ENCODE measurements around the gene RIT2.

DNA sequence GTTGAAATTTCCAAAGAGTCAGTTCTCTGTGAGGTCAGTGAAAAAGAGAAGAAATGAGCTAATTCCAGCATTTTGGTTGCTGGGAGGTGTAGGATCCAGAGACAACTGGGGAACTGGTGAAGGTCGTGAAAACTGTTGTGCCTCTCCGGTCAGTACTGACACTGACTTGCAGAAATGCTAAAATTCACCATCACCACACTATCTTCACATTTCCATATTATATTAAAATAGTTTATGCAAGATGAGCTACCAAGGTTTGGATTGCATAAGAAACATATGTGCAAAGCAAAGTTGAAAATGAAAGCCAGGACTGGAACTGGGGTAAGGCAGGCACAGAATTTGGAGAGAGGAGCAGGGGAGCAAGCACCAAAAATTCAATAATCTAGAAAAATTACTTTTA, 21.8 kb downstream of the RIT2 start:
- TF ChIP-seq EZH2phosphoT487 (IDR thresholded peaks at IDR 0.05; ENCODE audit: low read length) (no peak), EZH2 (optimal IDR thresholded peaks at IDR 0.05; ENCODE audit: low read depth, low read length) (no peak)
- TF ChIP-seq, protein P1, sequence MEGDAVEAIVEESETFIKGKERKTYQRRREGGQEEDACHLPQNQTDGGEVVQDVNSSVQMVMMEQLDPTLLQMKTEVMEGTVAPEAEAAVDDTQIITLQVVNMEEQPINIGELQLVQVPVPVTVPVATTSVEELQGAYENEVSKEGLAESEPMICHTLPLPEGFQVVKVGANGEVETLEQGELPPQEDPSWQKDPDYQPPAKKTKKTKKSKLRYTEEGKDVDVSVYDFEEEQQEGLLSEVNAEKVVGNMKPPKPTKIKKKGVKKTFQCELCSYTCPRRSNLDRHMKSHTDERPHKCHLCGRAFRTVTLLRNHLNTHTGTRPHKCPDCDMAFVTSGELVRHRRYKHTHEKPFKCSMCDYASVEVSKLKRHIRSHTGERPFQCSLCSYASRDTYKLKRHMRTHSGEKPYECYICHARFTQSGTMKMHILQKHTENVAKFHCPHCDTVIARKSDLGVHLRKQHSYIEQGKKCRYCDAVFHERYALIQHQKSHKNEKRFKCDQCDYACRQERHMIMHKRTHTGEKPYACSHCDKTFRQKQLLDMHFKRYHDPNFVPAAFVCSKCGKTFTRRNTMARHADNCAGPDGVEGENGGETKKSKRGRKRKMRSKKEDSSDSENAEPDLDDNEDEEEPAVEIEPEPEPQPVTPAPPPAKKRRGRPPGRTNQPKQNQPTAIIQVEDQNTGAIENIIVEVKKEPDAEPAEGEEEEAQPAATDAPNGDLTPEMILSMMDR (IDR thresholded peaks at IDR 0.05; ENCODE audit: low read length) = no peak
